Measurements from ENCODE around the gene MKRN3. TPM values are rescaled to one million over a fixed set of nuclear protein-coding genes. Genes with fewer than 3 reads are reported as not detected.
A peak's percentile ranks its signal among the peaks of the same experiment; 100 is the strongest.

Gene MKRN3
- total RNA-seq, 1 donor from 2014 or later: 0.46 TPM

DNA sequence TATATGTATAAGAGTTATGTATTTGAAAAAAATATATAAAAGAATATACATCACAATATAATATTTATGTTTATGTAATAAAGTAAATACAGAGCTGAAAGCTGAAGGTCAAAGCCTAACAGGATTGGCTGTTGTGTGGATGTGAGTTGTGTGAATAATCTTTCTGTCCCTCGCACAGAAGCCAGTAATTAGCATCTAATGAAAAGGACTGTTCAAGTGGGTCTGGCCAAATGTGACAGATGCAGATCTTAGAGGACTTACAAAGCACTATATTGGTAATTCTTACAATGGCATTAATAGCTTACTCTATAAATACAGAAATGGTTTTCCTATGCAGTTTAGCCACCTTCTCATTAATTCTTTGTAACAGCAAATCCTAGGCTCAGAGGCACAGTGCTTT, 2.4 kb downstream of the MKRN3 start:
- Mint-ChIP-seq H3K27me3 (no peaks in the 10 kb centered on the region), H3K9me3 (ENCODE audit: low read depth) (peaks cover 23% of the 10 kb centered on the region), H3K4me1 (ENCODE audit: low read depth) (peaks cover 24% of the 10 kb centered on the region), H3K36me3 (ENCODE audit: insufficient read depth) (peaks cover 10% of the 10 kb centered on the region), H3K27ac (peak overlapping the region; percentile 79), H3K4me3 (ENCODE audit: low read depth) (no peak overlapping the region)
- DNase-seq (ENCODE audit: low spot score, unreplicated experiment): no peak
- TF ChIP-seq, protein P1, sequence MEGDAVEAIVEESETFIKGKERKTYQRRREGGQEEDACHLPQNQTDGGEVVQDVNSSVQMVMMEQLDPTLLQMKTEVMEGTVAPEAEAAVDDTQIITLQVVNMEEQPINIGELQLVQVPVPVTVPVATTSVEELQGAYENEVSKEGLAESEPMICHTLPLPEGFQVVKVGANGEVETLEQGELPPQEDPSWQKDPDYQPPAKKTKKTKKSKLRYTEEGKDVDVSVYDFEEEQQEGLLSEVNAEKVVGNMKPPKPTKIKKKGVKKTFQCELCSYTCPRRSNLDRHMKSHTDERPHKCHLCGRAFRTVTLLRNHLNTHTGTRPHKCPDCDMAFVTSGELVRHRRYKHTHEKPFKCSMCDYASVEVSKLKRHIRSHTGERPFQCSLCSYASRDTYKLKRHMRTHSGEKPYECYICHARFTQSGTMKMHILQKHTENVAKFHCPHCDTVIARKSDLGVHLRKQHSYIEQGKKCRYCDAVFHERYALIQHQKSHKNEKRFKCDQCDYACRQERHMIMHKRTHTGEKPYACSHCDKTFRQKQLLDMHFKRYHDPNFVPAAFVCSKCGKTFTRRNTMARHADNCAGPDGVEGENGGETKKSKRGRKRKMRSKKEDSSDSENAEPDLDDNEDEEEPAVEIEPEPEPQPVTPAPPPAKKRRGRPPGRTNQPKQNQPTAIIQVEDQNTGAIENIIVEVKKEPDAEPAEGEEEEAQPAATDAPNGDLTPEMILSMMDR (IDR thresholded peaks at IDR 0.05; ENCODE audit: unreplicated experiment): no peak

- peaks cover 22% of the 10 kb centered on the region for H3K4me1 Mint-ChIP-seq (ENCODE audit: low read depth)
- no peak for DNase-seq (ENCODE audit: low spot score, unreplicated experiment)
- H3K27ac Mint-ChIP-seq: peak overlapping the region; percentile 91
- H3K9me3 Mint-ChIP-seq (ENCODE audit: low read depth): peaks cover 27% of the 10 kb centered on the region
- H3K4me3 Mint-ChIP-seq (ENCODE audit: low read depth): peak overlapping the region; percentile 53
- TF ChIP-seq, protein P1 (IDR thresholded peaks at IDR 0.05; ENCODE audit: unreplicated experiment): no peak
- H3K27me3 Mint-ChIP-seq: no peaks in the 10 kb centered on the region
- H3K36me3 Mint-ChIP-seq (ENCODE audit: insufficient read depth): peaks cover 10% of the 10 kb centered on the region
Measured at GRCh38 chr15:23569151-23569925, 3.9 kb downstream of the MKRN3 start.

DNA sequence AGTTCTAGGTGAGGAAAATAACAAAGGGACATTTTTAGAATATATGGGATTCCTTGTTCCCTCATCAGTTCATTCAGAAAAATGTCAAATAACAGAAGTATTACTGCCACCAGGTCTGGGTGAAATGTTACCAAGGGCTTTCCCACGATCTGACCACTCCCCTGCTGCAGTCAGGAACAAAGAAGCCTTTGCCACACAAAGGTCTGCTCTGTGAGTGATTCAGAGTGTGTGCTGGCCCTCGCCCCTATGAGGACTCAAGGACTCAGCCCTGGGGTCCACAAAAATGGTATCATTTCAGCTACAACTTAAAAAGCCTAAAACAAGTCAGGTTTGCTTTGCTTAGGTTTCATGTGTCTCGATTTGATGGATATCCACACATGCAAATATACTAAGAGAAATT, 5.0 kb downstream of the MKRN3 start:
- TF ChIP-seq, protein P1 (IDR thresholded peaks at IDR 0.05; ENCODE audit: unreplicated experiment): no peak
- H3K36me3 Mint-ChIP-seq (ENCODE audit: insufficient read depth): peaks cover 3% of the 10 kb centered on the region
- peak overlapping the region; percentile 98 for H3K27ac Mint-ChIP-seq
- H3K4me3 Mint-ChIP-seq (ENCODE audit: low read depth): peak overlapping the region; percentile 14
- peaks cover 22% of the 10 kb centered on the region for H3K4me1 Mint-ChIP-seq (ENCODE audit: low read depth)
- H3K9me3 Mint-ChIP-seq (ENCODE audit: low read depth): peaks cover 19% of the 10 kb centered on the region
- no peaks in the 10 kb centered on the region for H3K27me3 Mint-ChIP-seq
- DNase-seq (ENCODE audit: low spot score, unreplicated experiment): no peak

DNA sequence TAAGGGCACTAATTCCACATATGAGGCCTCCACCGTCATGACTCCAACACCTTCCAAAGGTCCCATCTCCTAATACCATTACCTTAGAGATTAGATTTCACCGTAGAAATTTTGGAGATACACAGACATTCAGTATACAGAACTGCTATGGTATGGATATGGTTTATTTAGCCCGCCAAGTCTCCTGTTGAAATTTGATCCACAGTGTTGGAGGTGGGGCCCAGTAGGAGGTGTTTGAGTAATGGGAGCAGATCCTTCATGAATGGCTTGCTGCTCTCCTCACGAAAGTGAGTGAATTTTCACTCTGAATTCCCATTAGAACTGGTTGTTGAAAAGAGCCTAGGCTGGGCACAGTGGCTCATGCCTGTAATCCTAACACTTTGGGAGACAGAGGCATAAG, 7.4 kb downstream of the MKRN3 start:
- no peak overlapping the region for H3K4me3 Mint-ChIP-seq (ENCODE audit: low read depth)
- no peak overlapping the region for H3K27ac Mint-ChIP-seq
- no peak for DNase-seq (ENCODE audit: low spot score, unreplicated experiment)
- TF ChIP-seq, protein P1 (IDR thresholded peaks at IDR 0.05; ENCODE audit: unreplicated experiment): no peak
- H3K36me3 Mint-ChIP-seq (ENCODE audit: insufficient read depth): no peaks in the 10 kb centered on the region
- no peaks in the 10 kb centered on the region for H3K27me3 Mint-ChIP-seq
- peaks cover 11% of the 10 kb centered on the region for H3K9me3 Mint-ChIP-seq (ENCODE audit: low read depth)
- peaks cover 18% of the 10 kb centered on the region for H3K4me1 Mint-ChIP-seq (ENCODE audit: low read depth)

DNA sequence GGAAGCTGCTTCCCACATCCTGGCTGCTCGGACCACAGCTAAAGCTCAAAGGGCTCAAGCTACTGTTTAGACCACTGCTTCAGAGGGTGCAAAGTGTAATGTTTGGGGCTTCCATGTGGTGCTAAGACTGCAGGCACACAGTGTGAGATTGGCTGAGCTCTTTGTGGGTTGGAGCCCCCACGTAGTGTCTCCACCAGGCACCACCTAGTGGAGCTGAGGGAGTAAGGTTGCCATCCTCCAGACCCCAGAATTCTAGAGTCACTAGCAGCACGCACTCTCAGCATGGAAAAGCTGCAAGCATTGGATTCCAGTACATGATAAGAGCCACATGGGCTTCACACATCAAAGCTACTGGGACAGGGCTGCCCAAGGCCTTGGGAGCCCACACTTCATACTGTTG, 9.3 kb downstream of the MKRN3 start:
- Mint-ChIP-seq H3K36me3 (ENCODE audit: insufficient read depth) (no peaks in the 10 kb centered on the region), H3K4me1 (ENCODE audit: low read depth) (peaks cover 8% of the 10 kb centered on the region), H3K4me3 (ENCODE audit: low read depth) (no peak overlapping the region), H3K9me3 (ENCODE audit: low read depth) (peaks cover 11% of the 10 kb centered on the region), H3K27ac (no peak overlapping the region), H3K27me3 (no peaks in the 10 kb centered on the region)
- TF ChIP-seq, protein P1 (IDR thresholded peaks at IDR 0.05; ENCODE audit: unreplicated experiment): no peak
- DNase-seq (ENCODE audit: low spot score, unreplicated experiment): no peak

Data from progenitor cell of endocrine pancreas (in vitro differentiated cells).